NCI-H1694 treated with DMSO at 0.1 percent for 48 hours (cell line): ENCODE measurements around the gene TRAPPC4.
"Not testable (repeated sequence)": the region's sequence is repeated elsewhere in the genome, so short reads cannot be mapped to it uniquely, and the experiment has no call there.

Experiments
- DNase-seq: peaks from one replicate; lab custom pipeline; 2025; lab: John Stamatoyannopoulos, UW

The TRAPPC4 gene

GRCh38 chr11:119014209-119014924 lies 4.2 kb upstream of the TRAPPC4 start:
- DNase-seq, result no peak

GRCh38 chr11:119015054-119015611 lies 3.4 kb upstream of the TRAPPC4 start:
- DNase-seq, result no peak

GRCh38 chr11:119016216-119017009 lies 2.2 kb upstream of the TRAPPC4 start:
- DNase-seq, result no peak

DNA sequence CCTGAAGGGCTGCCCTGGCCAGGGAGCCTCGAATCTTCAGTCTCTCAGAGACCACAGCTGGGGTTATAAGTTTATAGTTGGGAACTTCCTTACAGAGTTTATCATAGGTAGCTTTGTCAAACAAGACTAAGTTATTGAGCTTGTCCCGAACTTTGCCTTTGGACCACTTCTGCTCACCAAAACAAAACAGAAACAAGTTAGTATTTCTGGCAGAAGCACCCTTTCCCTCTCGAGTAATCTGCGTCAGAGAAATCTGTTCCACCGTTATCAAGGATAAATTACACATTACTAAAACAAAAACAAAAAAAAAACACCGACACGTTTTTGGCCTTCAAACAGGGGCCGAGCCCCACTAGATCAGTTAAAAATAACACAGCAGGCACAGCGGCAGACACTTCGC lies 1.2 kb upstream of the TRAPPC4 start:
- not testable (repeated sequence) for DNase-seq

- DNase-seq, result no peak
Observed at GRCh38 chr11:119019996-119020395, 1.4 kb downstream of the TRAPPC4 start.

GRCh38 chr11:119021631-119022030 lies 3.1 kb downstream of the TRAPPC4 start:
- no peak for DNase-seq

DNA sequence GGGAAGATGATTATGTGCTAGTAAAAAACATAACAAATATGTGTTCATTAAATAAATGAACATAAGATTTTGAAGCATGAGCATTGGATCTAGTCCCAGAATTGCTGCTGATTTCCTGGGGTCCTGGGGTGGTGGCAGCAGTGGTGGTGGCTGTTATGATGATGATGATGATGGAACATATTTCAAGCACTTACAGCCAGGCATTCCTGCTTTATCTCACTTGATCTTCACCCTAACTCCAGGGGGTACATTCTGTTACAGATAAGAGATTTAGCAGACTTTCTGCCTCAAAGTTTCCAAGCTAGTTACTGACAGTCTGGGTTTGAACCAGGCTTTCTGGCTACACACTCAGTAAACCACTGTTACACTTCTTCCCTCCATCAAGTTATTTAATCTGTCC lies 5.2 kb downstream of the TRAPPC4 start:
- no peak for DNase-seq

GRCh38 chr11:119024430-119025098 lies 6.0 kb downstream of the TRAPPC4 start:
- DNase-seq, result no peak

DNA sequence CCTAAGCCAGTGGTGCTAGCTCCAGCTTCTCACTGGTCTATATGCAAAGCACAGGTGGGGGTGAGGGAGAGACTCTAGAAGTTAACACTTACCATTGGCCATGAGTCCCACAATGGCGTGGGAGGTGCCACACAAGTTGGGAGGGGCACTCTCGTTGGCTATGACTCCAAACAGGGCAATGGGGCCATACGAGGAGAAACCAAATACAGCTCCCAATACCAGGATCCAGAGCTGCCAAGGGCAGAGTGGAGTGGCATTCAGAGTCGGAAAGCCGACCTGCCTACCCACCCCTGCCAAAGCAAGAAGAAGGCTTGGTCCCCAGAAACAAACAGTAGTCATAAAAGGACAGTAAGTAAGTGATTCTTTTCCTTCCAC lies 6.5 kb downstream of the TRAPPC4 start:
- no peak for DNase-seq

- no peak for DNase-seq
Observed at GRCh38 chr11:119025541-119025940, 7.0 kb downstream of the TRAPPC4 start.

GRCh38 chr11:119025978-119026766 lies 7.6 kb downstream of the TRAPPC4 start:
- DNase-seq, result no peak

DNA sequence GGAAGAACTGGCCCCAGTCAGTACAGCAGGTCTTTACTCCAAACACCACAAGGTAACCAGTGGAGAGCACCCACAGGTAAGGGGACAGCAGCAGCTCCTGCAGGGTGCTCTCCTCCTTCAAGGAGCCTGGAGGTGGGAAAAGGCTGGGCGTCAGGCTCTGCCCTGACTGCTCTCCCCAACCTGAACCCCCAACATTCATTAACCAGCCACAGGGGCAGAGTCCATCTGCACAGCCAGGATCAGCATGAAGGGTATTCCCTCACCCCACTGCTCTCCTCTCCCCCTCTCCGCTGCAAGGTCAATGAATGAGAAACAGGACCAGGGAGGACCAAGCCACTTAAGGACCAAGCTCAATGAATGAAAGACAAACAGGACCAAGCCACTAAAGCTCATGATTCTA lies 8.4 kb downstream of the TRAPPC4 start:
- no peak for DNase-seq

DNA sequence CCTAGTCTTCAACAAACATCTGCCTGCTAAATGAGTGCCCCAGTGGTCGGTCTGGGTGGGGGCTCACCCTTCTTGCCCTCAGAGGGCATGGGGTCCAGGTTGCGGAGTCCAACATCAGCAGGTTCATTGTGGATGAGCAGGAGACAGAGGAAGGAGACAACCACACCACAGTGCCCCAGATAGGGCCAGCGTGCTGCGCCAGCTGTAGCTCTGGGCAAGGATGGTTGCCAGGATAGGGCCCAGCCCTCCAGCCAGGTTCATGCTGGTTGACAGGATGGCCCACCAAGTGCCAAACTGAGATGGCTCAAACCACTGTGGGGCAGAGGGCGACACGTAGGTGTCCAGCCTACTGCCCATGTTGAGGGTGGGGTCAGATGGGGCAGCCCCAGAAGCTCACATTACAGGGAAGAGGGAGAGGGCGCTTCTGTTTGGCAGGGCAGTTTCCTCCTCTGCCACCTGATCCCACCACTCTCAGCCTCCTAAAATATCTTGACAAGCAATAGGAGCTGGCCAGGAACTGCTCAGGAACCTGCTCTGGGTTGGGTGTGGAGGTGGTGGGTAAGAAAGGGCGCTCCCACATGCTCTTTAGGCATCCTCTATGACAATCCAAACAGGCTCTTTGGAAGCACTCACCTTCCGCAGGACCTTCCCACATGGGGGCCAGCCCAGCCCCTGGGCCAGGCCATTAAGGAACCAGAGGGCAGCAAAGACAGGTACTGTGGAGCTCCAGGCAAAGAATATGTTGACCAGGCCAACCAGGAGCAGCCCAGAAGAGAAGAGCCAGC lies 9.2 kb downstream of the TRAPPC4 start:
- DNase-seq, result no peak

GRCh38 chr11:119028346-119029068 lies 9.9 kb downstream of the TRAPPC4 start:
- DNase-seq, result no peak

GRCh38 chr11:119029069-119029339 lies 10.4 kb downstream of the TRAPPC4 start:
- DNase-seq, result no peak

DNA sequence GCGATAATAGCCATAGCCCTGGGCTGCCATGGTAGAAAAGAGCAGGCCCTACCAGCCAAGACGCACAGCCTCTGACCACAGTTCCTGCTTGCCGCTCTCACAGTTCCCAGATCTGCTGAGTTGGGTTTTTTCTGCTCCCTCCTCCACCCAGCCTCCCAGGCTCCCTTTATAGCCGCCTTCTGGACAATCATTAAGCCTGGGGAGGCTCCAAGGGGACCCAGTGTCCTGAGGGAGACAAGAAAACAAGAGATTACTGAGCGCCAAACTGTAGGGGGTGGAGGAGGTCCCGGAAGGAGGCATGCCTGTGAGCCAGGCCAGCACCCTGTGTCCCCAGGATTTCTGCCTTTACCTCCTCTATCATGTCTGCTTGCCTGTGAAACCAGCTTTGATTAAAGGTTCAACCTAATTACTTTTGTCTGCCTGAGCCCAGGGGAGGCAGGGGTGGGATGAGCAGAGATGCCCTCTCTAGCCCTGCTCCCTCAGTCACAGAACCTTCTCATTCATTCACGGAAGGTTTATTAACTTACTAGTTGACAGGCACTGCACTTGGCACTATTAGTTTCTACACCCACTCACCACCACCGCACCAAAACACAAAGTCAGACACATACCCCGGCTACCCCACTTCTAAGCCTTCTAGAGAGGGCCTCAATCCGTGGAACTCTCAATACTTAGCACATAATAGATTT lies 10.9 kb downstream of the TRAPPC4 start:
- no peak for DNase-seq

DNA sequence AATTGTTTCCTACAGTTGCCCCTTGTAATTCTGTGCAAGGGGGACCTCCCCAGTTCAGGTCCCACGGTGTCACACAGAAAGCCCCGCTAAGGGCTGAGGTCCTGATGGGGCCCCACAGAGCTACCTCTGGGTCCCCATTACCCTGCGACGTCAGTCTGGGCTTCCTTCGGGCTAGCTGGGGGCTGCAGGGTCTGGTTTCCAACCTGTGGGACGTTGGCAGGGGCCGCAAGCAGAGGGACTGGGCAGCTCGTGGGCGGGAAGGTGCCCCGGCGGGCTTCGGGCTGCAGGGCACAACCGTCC lies 11.4 kb downstream of the TRAPPC4 start:
- DNase-seq, result no peak

DNA sequence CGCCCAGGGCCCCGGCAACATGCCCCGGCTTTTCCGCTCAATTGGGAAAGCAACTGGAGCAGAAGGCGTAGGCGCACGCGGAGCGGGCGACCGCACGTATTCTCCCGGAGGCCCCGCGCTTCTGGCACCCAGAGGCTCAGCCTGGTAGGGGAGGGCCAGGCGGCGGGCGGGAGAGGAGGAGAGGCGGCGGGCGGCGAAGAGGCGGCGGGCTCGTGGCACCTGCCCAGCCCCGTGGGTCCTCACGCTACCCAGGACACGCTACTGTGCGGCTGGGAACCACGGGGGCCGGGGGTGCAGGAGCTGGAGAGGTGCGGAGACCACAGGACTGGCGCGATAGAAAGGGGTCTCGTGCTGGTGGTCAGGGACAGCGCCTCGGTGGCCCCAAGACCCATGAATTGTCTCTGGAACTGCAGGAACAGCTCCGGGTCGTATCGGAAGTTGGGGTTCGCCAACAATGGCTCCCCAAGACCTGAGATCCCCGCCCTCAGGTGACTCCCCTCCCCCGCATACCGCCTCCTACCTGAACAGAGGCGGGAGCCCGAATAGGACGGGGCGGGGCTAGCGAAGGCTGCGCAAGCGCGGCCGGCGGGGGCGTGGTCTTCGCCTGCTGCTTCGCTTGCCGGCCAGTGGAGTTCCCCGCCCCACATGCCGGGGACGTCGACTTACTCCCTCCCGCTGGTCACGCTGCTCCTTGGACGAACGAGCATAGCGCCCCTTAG lies 11.9 kb downstream of the TRAPPC4 start, which contains the start of gene SLC37A4:
Gene SLC37A4, minus strand, starts transcription at position 549 of the 719 bp plus-strand sequence.
- peak; percentile 58 for DNase-seq

DNA sequence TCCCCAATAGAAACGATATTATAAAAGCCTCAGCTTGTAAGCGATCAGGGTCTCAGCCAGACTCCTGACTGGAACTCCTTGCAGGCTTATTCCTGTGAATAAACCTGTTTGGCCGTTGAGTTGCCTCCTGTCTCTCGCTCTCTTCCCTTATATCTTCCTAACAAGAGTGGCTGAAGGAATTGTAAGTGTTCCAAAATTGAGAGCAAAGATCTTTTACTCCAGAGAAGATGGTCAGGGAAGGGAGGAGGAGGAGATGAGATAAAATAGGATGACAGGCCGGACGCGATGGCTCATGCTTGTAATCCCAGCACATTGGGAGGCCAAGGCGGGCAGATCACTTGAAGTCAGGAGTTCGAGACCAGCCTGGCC lies 13.3 kb downstream of the TRAPPC4 start:
- no peak for DNase-seq

DNA sequence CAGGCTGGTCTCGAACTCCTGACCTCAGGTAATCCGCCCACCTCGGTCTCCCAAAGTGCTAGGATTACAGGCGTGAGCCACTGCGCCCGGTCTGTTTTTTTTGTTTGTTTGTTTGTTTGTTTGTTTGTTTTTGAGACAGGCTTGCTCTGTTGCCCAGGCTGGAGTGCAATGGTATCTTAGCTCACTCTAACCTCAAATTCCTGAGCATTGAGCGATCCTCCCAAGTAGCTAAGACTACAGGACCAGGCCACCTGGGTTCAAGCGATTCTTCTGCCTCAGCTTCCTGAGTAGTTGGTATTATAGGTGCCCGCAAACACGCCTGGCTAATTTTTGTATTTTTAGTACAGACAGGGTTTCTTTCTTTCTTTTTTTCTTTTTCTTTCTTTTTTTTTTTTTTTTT lies 14.9 kb downstream of the TRAPPC4 start:
- not testable (repeated sequence) for DNase-seq
